Fibroblast of lung (primary cell): Measurements from ENCODE around the gene LUC7L. TPM values are rescaled to one million over a fixed set of nuclear protein-coding genes. Genes with fewer than 3 reads are reported as not detected.

Experiments
- DNase-seq, 2 donors: peaks; one replicate each; pipeline versions ENCODE4 v3.0.0 to v3.0.0-alpha.2; 2010; ENCODE audit warnings: low read depth in 2 of 2
- H2AFZ ChIP-seq: 2 replicates; pipeline ENCODE4 v1.5.1; 2012; ENCODE audit warnings: low read length, control low read depth, inconsistent platforms
- H3K27ac ChIP-seq: 2 replicates; pipeline ENCODE4 v1.5.1; 2011; ENCODE audit warnings: low read length, control low read depth; ENCODE audit not compliant: insufficient read depth
- H3K27me3 ChIP-seq: 2 replicates; pipeline ENCODE4 v1.5.1; 2011; ENCODE audit warnings: mild to moderate bottlenecking, low read length; ENCODE audit not compliant: control insufficient read depth, insufficient read depth
- H3K36me3 ChIP-seq: 2 replicates; pipeline ENCODE4 v1.5.1; 2011; ENCODE audit warnings: low read length; ENCODE audit not compliant: control insufficient read depth, insufficient read depth
- H3K4me1 ChIP-seq: 2 replicates; pipeline ENCODE4 v1.5.1; 2011; ENCODE audit warnings: low read length; ENCODE audit not compliant: control insufficient read depth, insufficient read depth; ENCODE audit errors: extremely low read depth
- H3K4me2 ChIP-seq: 2 replicates; pipeline ENCODE4 v1.5.1; 2011; ENCODE audit warnings: low read length, control low read depth; ENCODE audit not compliant: insufficient read depth; ENCODE audit errors: extremely low read depth
- H3K4me3 ChIP-seq, 4 experiments: fragments of 200-600 bp in 1 of 4; sonication (generic) in 1 of 4; replicated peaks in 1 of 4; 2 replicates each; pipeline ENCODE4 v1.5.1; 2011 to 2016; ENCODE audit warnings: low read length in 4 of 4, low read depth in 3 of 4, mild to moderate bottlenecking in 3 of 4, control low read depth in 2 of 4, inconsistent platforms in 1 of 4, mixed read lengths in 1 of 4; ENCODE audit not compliant: insufficient read depth in 1 of 4; ENCODE audit errors: control extremely low read depth in 1 of 4
- H3K79me2 ChIP-seq: 2 replicates; pipeline ENCODE4 v1.5.1; 2012; ENCODE audit warnings: mild to moderate bottlenecking, low read length, inconsistent platforms; ENCODE audit not compliant: control insufficient read depth, insufficient read depth
- H3K9ac ChIP-seq: 2 replicates; pipeline ENCODE4 v1.5.1; 2011; ENCODE audit warnings: mild to moderate bottlenecking, low read length, control low read depth; ENCODE audit not compliant: insufficient read depth
- H3K9me3 ChIP-seq: 2 replicates; pipeline ENCODE4 v1.5.1; 2012; ENCODE audit warnings: low read depth, low read length; ENCODE audit not compliant: control insufficient read depth, insufficient read depth
- H4K20me1 ChIP-seq: 2 replicates; pipeline ENCODE4 v1.5.1; 2011; ENCODE audit warnings: low read length; ENCODE audit not compliant: control insufficient read depth, insufficient read depth; ENCODE audit errors: extremely low read depth
- CTCF ChIP-seq, 2 donors: IDR thresholded peaks in 1 of 2; conservative IDR thresholded peaks in 1 of 2; 1 replicate in 1 of 2; 2 replicates in 1 of 2; pipeline ENCODE4 v1.5.1; 2011 to 2012; ENCODE audit warnings: low read length in 2 of 2, control low read depth in 1 of 2, inconsistent platforms in 1 of 2, low read depth in 1 of 2, mild to moderate bottlenecking in 1 of 2
- EZH2 ChIP-seq: IDR thresholded peaks from 2 replicates; pipeline ENCODE4 v1.5.1; 2012; ENCODE audit warnings: low read length, control low read depth, mild to moderate bottlenecking; ENCODE audit errors: missing control alignments
- polyA plus RNA-seq, 2 donors: library from polyadenylated mRNA; depleted of rRNA in 1 of 2; stranded (reverse) in 1 of 2; unstranded in 1 of 2; fragments of >200 nt; gene quantifications; 2 replicates each; pipeline ENCODE4 v1.2.1, GENCODE V29; 2011 to 2012; ENCODE audit warnings: missing spikeins in 1 of 2
- total RNA-seq: library from RNA; depleted of rRNA; stranded (reverse); fragments of >200 nt; gene quantifications from 2 replicates; pipeline ENCODE4 v1.2.1, GENCODE V29; 2014

The LUC7L gene
- total and polyA plus RNA-seq, 2 donors (not counting 1 experiment from before 2014, with no cell fraction given) = 30.9 to 38.0 TPM

- no peak overlapping the region for H3K27ac ChIP-seq
- H4K20me1 ChIP-seq = no peaks in the 10 kb centered on the region
- no peak overlapping the region for H3K4me2 ChIP-seq
- H3K9me3 ChIP-seq = no peaks in the 10 kb centered on the region
- H3K9ac ChIP-seq = no peak overlapping the region
- no peaks in the 10 kb centered on the region for H3K4me1 ChIP-seq
- TF ChIP-seq CTCF (conservative IDR thresholded peaks at IDR 0.05 in 1 of 2, IDR thresholded peaks at IDR 0.05 in 1 of 2; ENCODE audit: low read depth in 1 of 2, low read length in 2 of 2) (no peak), EZH2 (no peak)
- DNase-seq = no peak
- no peaks in the 10 kb centered on the region for H3K27me3 ChIP-seq
- H3K36me3 ChIP-seq = peaks cover 6% of the 10 kb centered on the region
- no peak overlapping the region for H2AFZ ChIP-seq
- no peaks in the 10 kb centered on the region for H3K79me2 ChIP-seq
- no peak overlapping the region for H3K4me3 ChIP-seq
These were observed 33.0 kb upstream of the LUC7L start for GRCh38 chr16:262121-262745.

DNA sequence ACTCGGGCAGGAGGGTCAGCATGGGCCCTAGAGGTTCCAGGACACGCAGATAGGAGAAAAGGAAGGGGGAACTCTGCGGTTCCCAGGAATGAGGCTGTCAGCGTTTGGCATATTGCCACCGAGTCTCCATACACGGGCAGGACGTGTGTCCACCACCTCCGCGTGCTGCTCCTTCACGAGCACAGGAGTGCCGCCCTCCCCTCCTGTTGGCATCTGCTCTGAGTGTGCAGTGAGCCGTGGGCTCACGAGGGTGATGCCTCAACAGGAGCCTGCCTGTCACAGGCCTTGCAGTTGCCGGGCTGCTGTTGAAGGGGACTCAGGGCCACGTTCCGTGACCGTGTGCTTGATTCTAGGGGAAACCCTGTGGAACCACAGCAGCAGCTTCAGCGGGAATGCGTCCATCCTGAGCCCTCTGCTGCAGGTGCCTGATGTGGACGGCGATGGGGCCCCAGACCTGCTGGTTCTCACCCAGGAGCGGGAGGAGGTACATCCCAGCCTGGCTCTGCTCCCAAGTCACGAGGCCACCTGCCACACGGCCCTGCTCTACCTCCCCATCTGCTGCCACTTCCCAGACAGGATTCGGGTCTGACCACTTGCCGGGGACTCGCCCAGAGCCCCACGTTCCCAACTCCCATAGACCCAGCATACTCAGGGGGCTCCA lies 31.9 kb upstream of the LUC7L start:
- Histone ChIP-seq H3K36me3 (peaks cover 6% of the 10 kb centered on the region), H3K4me3 (no peak overlapping the region), H3K4me2 (no peak overlapping the region), H3K9ac (no peak overlapping the region), H3K79me2 (no peaks in the 10 kb centered on the region), H3K27me3 (no peaks in the 10 kb centered on the region), H3K9me3 (no peaks in the 10 kb centered on the region), H3K27ac (no peak overlapping the region), H2AFZ (no peak overlapping the region), H3K4me1 (no peaks in the 10 kb centered on the region), H4K20me1 (no peaks in the 10 kb centered on the region)
- DNase-seq = no peak
- TF ChIP-seq CTCF (conservative IDR thresholded peaks at IDR 0.05 in 1 of 2, IDR thresholded peaks at IDR 0.05 in 1 of 2; ENCODE audit: low read depth in 1 of 2, low read length in 2 of 2) (no peak), EZH2 (no peak)

DNA sequence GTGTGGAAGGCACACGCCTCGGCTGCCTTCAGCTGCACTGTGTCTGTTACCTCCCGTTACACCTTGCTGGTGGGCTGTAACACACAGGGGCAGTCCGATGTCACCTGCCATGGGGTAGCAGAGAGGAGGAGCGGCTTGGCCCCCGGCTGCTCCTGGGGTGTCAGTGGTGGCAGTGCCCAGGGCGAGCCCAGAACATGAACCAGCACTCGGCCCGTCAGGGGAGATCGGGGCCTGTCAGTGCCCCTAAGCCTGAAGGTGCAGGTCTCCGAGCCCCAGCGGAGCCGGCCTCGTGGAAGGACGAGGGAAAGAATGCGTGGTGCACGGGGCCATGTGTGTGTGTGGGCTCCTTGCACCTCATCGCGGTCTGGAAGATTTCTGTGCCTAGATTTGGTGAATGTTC lies 31.1 kb upstream of the LUC7L start:
- Histone ChIP-seq H3K4me1 (no peaks in the 10 kb centered on the region), H3K79me2 (no peaks in the 10 kb centered on the region), H3K27ac (no peak overlapping the region), H3K27me3 (no peaks in the 10 kb centered on the region), H3K9ac (no peak overlapping the region), H3K9me3 (no peaks in the 10 kb centered on the region), H3K4me2 (no peak overlapping the region), H3K4me3 (no peak overlapping the region), H3K36me3 (peaks cover 6% of the 10 kb centered on the region), H4K20me1 (no peaks in the 10 kb centered on the region), H2AFZ (no peak overlapping the region)
- TF ChIP-seq EZH2 (no peak), CTCF (conservative IDR thresholded peaks at IDR 0.05 in 1 of 2, IDR thresholded peaks at IDR 0.05 in 1 of 2; ENCODE audit: low read depth in 1 of 2, low read length in 2 of 2) (no peak)
- no peak for DNase-seq
